NCI-H2081 treated with DMSO at 0.1 percent for 48 hours (cell line): Measurements from ENCODE around the gene ATP2C2.

Experiments used
- DNase-seq: peaks from one replicate; lab custom pipeline; 2025; lab: John Stamatoyannopoulos, UW

The ATP2C2 gene

GRCh38 chr16:84366208-84366607 lies 2.1 kb upstream of the ATP2C2 start:
- no peak for DNase-seq

DNA sequence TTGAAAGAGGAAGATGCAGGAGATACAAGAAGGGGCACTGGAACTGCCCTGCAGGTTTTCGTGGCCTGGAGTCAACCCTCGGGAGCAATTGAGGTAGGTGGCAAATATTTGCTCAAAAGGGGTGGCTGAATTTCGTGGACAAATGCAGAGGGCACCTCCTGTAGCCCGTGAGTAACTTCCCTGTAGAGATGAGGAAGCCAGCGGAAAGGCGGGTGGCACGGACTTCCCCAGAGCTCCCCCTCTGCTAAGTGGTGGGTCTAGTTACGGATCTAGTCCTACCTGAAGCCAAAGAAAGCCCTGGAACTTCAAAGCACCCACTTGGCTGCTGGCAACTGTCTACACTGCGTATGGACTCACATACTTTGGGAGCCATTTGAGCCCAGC lies 1.0 kb upstream of the ATP2C2 start:
- no peak for DNase-seq

- DNase-seq, result no peak
Observed at GRCh38 chr16:84367750-84368307, 509 bp upstream of the ATP2C2 start.

- DNase-seq, result no peak
Observed at GRCh38 chr16:84369105-84369504, 767 bp downstream of the ATP2C2 start.

GRCh38 chr16:84369938-84370627 lies 1.7 kb downstream of the ATP2C2 start:
- no peak for DNase-seq

GRCh38 chr16:84370723-84371552 lies 2.6 kb downstream of the ATP2C2 start:
- DNase-seq, result no peak

GRCh38 chr16:84371553-84371865 lies 3.2 kb downstream of the ATP2C2 start:
- no peak for DNase-seq

- DNase-seq, result no peak
Observed at GRCh38 chr16:84373907-84374489, 5.7 kb downstream of the ATP2C2 start.

DNA sequence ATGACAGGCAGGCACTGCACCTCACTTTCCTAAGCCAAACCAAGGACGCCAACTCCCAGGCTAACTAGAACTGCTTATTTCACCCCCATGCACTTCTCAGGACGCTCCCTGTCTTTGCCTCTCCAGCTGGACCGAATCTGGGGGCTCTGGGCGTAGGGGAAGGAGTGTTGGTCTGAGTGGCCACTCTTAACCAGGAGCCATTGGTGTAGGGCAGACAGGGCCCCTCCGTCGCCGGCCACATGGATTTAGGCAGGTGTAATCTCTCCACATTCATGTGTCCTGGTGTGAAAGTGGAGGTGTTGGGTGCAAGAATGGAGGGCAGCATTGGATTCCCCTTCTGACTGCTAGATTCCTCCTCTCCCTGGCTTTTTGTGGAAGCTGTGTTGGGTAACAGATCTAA lies 9.8 kb downstream of the ATP2C2 start:
- DNase-seq, result no peak

GRCh38 chr16:84378567-84378966 lies 10.2 kb downstream of the ATP2C2 start:
- DNase-seq, result no peak

- no peak for DNase-seq
Observed at GRCh38 chr16:84379008-84379708, 10.8 kb downstream of the ATP2C2 start.

DNA sequence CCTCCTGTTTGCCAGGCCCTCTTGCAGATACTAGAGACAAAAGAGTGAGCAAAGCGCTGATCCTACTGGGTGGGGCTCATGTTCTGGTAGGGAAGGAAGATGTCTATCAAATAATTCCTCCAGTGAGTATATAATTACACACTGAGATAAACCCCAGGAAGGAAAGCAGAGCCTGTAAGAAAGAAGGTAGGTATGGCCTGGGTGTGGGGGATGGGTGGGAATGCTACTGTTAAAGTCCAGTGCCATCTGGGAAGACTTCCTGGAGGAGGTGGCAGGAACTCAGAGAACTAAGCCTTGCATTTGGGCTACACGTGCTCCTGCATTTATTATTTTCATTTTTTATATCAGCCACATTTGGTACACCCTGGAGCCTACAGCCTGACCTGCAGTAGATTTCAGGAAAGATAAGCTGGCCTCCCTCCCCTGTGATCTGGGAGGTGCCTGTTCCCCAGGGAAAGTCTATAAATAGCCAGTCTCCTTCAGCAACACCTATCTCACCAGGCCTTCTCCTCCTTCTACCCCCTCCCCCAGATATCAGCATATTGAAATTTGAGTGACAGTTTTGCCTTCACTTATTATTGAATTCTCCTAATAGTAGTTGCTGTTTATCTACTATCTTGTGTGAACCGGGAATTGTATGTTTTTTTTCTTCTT lies 11.5 kb downstream of the ATP2C2 start:
- no peak for DNase-seq

GRCh38 chr16:84380405-84380804 lies 12.1 kb downstream of the ATP2C2 start:
- no peak for DNase-seq

- DNase-seq, result no peak
Observed at GRCh38 chr16:84382396-84382795, 14.1 kb downstream of the ATP2C2 start.

DNA sequence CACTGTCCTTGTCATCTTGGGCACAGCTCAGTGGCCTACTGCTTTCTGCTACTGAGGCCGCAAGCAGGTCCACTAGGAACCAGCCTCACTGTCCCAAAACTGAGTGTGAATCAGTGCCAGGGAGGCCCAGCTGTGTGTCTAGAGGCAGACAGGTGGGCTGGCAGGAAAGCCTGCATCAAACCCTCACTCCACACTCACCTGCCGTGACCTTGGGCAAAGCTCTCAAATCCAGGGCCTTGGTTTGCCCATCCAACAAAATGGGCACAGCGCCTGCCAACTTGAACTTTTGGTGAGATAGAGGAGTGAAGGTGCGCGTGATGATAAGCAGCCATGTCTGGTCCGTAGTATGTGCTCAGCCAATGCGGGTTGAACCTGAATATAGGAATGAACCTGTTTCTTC lies 14.8 kb downstream of the ATP2C2 start:
- DNase-seq, result no peak

DNA sequence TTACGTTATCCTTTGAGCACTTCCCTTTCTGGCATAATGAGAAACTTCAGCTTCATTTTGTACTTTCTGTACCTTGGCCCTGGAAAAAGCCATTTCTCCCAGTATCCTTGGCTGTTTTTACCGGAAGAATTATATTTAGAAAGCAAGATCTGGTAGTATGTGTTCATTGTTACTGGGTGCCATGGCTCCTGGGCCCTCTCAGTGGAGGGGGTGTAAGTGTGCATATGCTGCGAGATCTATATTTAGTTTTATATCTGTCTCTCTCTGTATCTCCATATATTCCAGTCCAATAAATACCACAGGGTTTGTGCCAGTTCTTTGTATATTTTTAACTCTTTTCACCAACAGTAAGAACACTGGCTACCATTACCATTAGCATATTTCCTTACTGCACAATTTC lies 17.7 kb downstream of the ATP2C2 start:
- DNase-seq, result no peak

- no peak for DNase-seq
Observed at GRCh38 chr16:84387021-84387420, 18.7 kb downstream of the ATP2C2 start.

- DNase-seq, result no peak
Observed at GRCh38 chr16:84390131-84390785, 21.9 kb downstream of the ATP2C2 start.

DNA sequence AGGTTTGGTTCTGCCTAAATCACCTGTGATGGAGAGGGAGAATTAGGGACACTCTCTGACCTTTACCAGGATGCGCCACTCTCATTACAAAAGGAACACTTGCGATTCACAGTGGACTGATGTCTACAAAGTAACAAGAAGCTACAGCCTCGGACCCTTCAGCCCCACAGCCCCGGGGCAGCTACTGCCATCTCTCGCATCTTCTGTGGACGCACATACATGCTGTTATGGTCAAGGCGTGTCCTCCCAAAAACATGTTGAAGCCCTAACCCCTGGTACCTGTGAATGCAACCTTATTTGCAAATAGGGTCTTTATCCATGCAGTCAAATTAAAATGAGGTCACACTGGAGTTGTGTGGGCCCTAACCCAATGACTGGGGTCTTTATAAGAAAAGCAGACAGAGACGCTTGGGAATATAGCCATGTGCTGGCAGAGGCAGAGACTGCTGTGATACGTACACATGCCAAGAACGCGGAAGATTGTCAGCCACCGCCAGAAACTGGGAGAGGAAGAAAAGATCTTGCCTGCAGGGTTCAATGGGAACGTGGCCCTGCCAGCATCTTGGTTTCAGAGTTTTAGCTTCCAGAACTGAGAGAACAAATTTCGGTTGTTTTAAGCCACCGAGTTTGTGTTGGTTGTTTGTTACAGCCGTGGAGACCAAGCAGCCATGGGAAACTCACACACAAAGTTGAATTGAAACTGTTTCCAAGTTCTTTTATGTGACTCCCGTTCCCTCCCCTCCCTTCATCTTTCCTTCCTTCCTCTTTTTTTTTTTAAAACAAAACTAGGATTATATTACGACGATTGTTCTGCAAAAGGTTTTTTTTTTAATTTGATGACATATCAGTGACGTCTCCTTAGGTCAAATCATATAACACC lies 23.1 kb downstream of the ATP2C2 start:
- DNase-seq, result no peak

- no peak for DNase-seq
Observed at GRCh38 chr16:84392031-84392360, 23.7 kb downstream of the ATP2C2 start.
